Stimulated activated CD4-positive, alpha-beta T cell treated with anti-CD3 and anti-CD28 coated beads, Interleukin-2, amount 100 ng/mL, for 24 hours (primary cell): ENCODE data around the gene DNAAF8.
"Not testable (repeated sequence)": the region's sequence is repeated elsewhere in the genome, so short reads cannot be mapped to it uniquely, and the experiment has no call there.

Experiments used
- DNase-seq, 2 donors: peaks; one replicate each; pipeline ENCODE4 v3.0.0-alpha.2; 2020

DNAAF8 gene

GRCh38 chr16:4754865-4755264 is 20.5 kb downstream of the DNAAF8 start:
- DNase-seq: no peak

DNA sequence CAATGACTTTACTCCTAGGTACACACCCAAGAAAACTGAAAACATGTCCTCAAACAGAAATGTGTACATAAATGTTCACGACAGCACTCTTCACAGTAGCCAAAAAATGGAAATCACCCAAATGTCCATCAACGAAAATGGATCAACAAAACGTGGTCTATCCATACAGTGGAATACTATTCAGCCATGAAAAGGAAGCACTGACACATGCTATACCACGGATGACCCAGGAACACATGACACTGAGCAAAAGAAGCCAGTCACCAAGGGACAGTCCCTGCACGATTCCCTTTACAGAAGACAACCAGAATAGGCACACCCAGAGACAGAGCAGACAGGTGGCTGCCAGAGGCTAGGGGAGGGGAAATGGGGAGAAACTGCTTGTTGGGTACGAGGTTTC is 21.4 kb downstream of the DNAAF8 start:
- DNase-seq: no peak

- DNase-seq: no peak
These were observed 26.0 kb downstream of the DNAAF8 start for GRCh38 chr16:4760221-4760910.

DNA sequence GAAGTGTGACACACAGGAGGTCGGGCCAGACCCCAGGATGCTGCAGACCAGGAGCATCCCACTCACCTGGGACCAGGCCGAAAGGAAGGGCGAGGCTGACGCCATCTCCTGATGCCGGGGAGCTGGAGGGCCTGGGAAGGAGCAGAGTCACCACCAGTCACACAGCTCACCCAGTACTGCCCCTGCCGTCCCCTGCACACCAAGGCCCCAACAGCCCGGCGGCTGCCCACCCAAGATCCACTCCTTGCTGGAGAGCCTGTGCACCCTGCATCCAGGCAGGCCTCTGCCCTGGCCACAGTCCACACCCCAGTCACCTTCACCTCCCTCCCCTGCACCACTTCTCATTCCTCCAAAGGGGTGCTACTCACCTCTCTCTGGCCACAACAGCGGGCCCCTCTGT is 27.9 kb downstream of the DNAAF8 start:
- no peak for DNase-seq

DNA sequence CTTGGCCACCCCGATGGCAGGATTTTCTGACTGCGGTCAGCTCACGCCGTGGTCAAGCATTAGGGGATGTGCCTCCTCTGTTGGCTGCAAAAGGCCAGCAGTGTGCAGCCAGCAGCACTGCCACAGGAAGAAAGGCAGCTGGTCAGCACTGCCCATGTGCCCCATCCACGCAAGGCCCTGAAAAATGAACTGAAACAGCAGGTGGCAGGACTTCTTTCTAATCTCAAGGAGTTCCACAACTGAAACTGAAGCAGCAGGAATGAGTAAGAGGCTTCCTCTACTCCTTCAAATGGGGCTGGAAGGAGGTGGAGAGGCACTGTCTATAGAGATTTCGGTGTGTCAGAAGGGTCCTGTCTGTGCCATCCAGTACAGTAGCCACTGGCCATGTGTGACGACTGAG is 29.5 kb downstream of the DNAAF8 start:
- DNase-seq: no peak

DNA sequence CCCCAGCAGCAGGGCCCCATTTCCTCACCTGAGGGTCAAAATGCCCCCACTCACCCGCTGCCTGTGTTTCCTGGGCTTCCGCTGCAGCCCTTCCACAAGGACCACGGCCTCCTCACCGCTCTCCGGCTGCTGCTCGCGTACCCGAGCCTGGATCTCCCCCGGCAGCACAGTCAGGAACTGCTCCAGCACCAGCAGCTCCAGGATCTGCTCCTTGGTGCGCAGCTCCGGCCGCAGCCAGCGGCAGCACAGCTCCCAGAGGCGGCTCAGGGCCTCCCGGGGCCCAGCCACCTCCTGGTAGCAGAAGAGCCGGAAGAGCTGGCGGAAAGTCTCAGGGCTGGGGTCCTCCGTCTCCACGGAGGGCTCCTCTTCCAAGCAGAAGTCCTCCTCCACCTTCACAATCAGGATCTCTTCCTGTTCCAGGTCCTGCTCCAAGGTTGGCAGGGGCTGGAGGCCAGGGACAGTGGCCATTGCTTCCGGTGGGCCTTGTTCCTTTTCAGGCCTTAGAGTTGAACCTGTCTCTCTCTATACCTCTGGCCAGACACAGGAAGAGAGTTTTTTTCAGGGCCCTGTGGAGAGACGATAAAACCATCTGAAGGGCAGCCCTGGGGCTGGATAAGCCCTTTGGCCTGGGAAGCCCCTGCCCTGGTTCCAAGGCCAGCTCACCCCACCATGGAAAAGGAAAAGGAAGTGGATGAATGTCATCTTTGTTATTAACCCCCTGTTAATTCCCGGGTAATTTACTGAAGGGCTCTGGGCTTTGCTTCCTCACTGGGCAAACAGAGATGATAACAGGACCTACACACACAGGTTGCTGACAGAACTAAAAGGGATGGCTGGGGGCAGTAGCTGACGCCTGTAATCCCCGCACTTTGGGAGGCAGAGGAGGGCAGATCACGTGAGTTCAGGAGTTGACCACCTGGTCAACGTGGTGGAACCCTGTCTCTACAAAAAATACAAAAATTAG is 31.5 kb downstream of the DNAAF8 start:
- no peak for DNase-seq

GRCh38 chr16:4766875-4767628 is 32.7 kb downstream of the DNAAF8 start, which contains the start of gene ZNF500:
ZNF500 (minus strand) TSS chr16:4767162; CDS start chr16:4765978, 1,184 bp downstream.
- peak; percentile 98 to 99 for DNase-seq

- peak in 1 of 2 donors; percentile 24 for DNase-seq
These were observed 33.7 kb downstream of the DNAAF8 start for GRCh38 chr16:4767872-4768548.

DNA sequence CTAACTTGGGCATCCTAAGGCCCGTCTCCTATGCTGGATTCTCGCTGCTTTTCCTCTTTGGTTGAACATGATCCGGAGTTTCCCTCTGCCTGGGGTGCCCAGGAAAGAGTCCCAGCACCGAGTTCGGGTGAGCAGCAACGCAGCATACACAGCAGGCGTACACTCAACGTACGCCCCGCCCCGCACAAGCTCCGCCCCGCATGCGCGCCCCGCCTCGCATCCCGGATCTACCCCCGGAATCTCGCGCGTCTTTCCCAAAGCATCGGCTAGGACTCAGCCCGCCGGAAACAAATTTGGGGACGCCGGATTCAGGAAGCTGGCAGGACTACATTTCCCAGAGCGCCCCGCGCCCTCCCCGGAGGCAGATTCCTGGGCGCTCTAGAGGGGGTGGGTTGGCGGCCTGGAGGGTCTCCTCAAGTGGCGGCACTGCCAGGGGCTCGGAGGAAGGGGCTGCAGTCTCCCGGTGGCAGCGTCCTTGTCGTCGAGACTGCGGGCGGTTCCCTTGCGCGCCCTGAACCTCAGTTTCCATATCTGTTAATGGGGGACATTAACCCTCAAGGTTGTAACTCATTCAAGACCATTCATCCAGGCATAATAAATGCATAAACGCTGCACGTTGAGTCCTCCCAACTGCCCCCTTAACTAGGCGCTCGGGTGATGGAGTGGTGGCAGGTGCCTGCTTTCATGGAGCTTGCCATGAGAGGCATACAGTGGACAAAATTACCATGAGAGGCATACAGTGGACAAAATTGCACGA is 34.4 kb downstream of the DNAAF8 start:
- peak; percentile 90 to 96 for DNase-seq

GRCh38 chr16:4769306-4769638 is 34.9 kb downstream of the DNAAF8 start:
- DNase-seq: no peak

- no peak for DNase-seq
These were observed 37.3 kb downstream of the DNAAF8 start for GRCh38 chr16:4771646-4772045.

GRCh38 chr16:4772351-4772750 is 38.0 kb downstream of the DNAAF8 start:
- DNase-seq: no peak

DNA sequence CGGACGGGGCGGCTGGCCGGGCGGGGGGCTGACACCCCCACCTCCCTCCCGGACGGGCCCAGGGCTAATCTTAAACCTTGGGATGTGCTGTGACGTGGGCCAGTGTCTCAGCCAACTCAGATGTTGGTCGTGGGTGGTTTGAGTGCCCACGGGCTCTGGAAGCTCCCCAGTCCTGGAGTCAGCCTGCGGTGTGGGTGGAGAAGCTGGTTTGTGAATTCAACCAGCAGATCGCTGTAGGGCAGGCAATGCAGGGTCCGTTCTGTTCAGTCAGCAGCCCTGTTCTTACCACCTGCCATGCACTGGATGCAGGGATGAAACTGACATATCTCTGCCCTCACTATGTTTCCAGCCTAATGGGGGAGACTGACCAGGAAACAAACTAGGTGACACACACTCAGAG is 40.7 kb downstream of the DNAAF8 start:
- no peak for DNase-seq

DNA sequence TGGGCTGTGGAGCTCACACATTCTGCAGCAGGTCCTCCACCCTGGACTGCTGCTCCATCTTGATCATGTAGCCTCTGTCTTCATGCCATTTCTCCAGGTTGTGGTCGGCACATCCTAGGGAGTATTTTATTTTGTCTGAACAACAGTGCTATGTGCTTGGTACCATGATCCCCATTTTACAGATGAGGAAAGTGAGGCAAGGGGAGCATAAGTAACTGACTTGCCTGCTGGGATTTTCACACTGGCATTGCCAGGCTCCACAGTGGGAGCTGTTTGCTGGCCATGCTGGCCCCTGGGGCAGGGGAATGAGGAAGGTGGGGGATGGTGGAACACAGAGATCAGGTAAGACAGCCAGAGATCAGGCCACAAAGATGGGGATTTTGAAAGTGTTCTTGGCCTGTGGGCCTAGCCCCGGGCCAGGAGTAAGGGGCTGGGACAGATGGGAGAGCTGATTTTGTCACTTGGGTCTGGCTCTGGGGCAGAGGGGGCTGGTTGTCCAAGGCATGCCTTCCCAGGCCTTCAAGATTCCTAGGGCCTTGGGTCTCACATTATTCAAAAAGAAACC is 41.9 kb downstream of the DNAAF8 start:
- no peak for DNase-seq

GRCh38 chr16:4777339-4778049 is 43.2 kb downstream of the DNAAF8 start:
- no peak for DNase-seq

DNA sequence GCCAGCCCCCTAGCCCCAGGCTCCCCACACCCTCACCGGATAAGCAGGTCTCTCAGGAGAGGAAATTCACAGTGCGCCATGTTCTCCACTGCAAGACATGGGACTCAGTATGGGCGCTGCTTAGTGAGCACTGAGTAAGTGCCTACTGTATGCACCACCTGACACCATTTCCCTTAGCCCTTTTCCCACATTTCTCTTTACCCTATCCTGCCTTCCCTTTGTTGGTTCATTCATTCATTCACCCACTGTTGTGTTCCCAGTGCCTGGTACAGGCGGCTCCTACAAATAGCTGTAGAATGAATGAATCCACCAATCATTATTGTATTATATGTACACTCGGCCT is 43.7 kb downstream of the DNAAF8 start:
- DNase-seq: no peak

DNA sequence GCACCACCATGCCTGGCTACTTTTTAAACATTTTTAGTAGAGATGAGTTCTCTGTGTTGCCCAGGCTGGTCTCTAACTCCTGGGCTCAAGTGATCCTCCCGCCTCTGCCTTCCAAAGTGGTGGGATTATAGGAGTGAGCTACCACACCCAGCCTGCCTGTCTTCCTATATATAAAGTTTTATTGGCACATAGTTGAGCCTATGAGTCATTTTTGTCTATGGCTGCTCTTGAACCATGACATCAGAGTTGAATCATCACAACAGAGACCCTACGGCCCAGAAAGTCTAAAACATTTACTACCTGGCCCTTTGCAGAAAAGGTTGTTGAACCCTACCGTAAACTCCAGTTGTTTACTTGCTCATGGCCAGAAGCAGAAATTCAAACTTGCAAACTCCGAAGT is 45.9 kb downstream of the DNAAF8 start:
- DNase-seq: no peak

GRCh38 chr16:4783251-4783950 is 49.1 kb downstream of the DNAAF8 start:
- no peak for DNase-seq

GRCh38 chr16:4783951-4784336 is 49.6 kb downstream of the DNAAF8 start:
- DNase-seq: no peak

DNA sequence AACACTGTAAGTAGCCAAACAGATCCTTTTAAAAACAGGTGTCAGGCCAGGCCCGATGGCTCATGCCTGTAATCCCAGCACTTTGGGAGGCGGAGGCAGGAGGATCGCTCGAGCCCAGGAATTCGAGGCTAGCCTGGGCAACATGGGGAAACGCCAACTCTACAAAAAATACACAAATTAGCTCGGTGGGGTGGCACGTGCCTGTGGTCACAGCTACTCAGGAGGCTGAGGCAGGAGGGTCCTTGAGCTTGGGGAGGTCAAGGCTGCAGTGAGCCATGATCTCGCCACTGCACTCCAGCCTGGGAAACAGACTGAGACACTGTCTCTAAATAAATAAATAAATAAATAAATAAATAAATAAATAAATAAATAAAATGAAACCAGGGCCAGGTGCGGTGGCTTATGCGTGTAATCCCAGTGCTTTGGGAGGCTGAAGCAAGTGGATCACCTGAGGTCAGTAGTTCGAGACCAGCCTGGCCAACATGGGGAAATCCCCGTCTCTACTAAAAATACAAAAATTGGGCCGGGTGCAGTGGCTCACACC is 50.2 kb downstream of the DNAAF8 start:
- not testable (repeated sequence) for DNase-seq
